MM.1S (cell line): ENCODE data around the gene EEPD1.
"Not testable (repeated sequence)": the region's sequence is repeated elsewhere in the genome, so short reads cannot be mapped to it uniquely, and the experiment has no call there.

ENCODE experiments used
- DNase-seq: peaks from one replicate; pipeline ENCODE4 v3.0.0-alpha.2; 2015
- H2AFZ ChIP-seq: fragments of 300-600 bp; sonication (generic); 2 replicates; pipeline ENCODE4 v1.6.0; 2016; ENCODE audit warnings: antibody characterized with exemption, low read length
- H3F3A ChIP-seq: fragments of 300-600 bp; sonication (generic); 2 replicates; pipeline ENCODE4 v1.6.1; 2016; ENCODE audit warnings: mild to moderate bottlenecking, antibody characterized with exemption, low read length, moderate library complexity, mixed read lengths; ENCODE audit not compliant: insufficient read depth
- H3K27ac ChIP-seq: fragments of 300-600 bp; sonication (generic); 2 replicates; pipeline ENCODE4 v1.5.1; 2016; ENCODE audit warnings: mild to moderate bottlenecking, low read length
- H3K27me3 ChIP-seq: fragments of 300-600 bp; sonication (generic); replicated peaks from 2 replicates; pipeline ENCODE4 v1.6.0; 2016; ENCODE audit warnings: low read length; ENCODE audit not compliant: insufficient read depth
- H3K36me3 ChIP-seq: fragments of 300-600 bp; sonication (generic); replicated peaks from 2 replicates; pipeline ENCODE4 v1.6.1; 2016; ENCODE audit warnings: mild to moderate bottlenecking, low read length, mixed read lengths; ENCODE audit not compliant: insufficient read depth
- H3K4me1 ChIP-seq: fragments of 300-600 bp; sonication (generic); 2 replicates; pipeline ENCODE4 v1.6.1; 2016; ENCODE audit warnings: low read length, mixed read lengths
- H3K4me2 ChIP-seq: fragments of 300-600 bp; sonication (generic); 2 replicates; pipeline ENCODE4 v1.6.0; 2016; ENCODE audit warnings: low read depth, low read length
- H3K4me3 ChIP-seq: fragments of 300-600 bp; sonication (generic); 2 replicates; pipeline ENCODE4 v1.5.1; 2016; ENCODE audit warnings: low read length, mixed read lengths
- H3K79me2 ChIP-seq: fragments of 300-600 bp; sonication (generic); 2 replicates; pipeline ENCODE4 v1.6.1; 2016; ENCODE audit warnings: mixed run types, low read length, mixed read lengths
- H3K9ac ChIP-seq: fragments of 300-600 bp; sonication (generic); 2 replicates; pipeline ENCODE4 v1.6.1; 2016; ENCODE audit warnings: low read length, mixed read lengths
- H3K9me2 ChIP-seq: fragments of 300-600 bp; sonication (generic); replicated peaks from 2 replicates; pipeline ENCODE4 v1.6.1; 2016; ENCODE audit warnings: mild to moderate bottlenecking, low read length, mixed read lengths; ENCODE audit not compliant: insufficient read depth
- H3K9me3 ChIP-seq: fragments of 300-600 bp; sonication (generic); replicated peaks from 2 replicates; pipeline ENCODE4 v1.6.1; 2016; ENCODE audit warnings: mild to moderate bottlenecking, low read length, mixed read lengths; ENCODE audit not compliant: insufficient read depth
- H4K20me1 ChIP-seq: fragments of 300-600 bp; sonication (generic); 2 replicates; pipeline ENCODE4 v1.6.1; 2016; ENCODE audit warnings: mild to moderate bottlenecking, low read length, moderate library complexity, mixed read lengths; ENCODE audit not compliant: insufficient read depth
- CTCF ChIP-seq: fragments of 300-600 bp; sonication (generic); IDR thresholded peaks from 2 replicates; pipeline ENCODE4 v1.5.1; 2016; ENCODE audit warnings: antibody characterized with exemption, low read length, mixed read lengths
- EZH2 ChIP-seq: fragments of 300-600 bp; sonication (generic); optimal IDR thresholded peaks from 2 replicates; pipeline ENCODE3; 2017; ENCODE audit warnings: low read depth, mild to moderate bottlenecking, antibody characterized with exemption, low read length, mixed read lengths
- EZH2phosphoT487 ChIP-seq: fragments of 300-600 bp; sonication (generic); IDR thresholded peaks from 2 replicates; pipeline ENCODE4 v1.6.1; 2018; ENCODE audit warnings: antibody characterized with exemption, low read length

EEPD1 gene

DNA sequence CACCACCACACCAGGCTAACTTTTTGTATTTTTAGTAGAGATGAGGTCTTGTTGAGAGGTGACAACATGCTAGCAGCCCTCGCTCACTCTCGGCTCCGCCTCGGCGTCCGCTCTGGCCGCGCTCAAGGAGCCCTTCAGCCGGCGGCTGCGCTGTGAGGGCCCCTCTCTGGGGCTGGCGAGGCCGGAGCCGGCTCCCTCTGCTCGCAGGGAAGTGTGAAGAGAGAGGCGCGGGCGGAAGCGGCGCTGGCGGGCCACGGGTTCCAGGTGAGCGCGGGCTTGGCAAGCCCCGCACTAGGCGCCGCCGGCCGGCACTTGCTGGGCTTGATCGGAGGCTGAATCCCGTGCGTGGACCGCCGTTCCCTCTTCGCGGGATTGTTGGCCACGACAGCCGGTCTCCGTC lies 83.0 kb downstream of the EEPD1 start:
- Histone ChIP-seq H3K4me3 (no peak overlapping the region), H3K4me2 (no peak overlapping the region), H3K36me3 (no peaks in the 10 kb centered on the region), H2AFZ (no peak overlapping the region), H4K20me1 (no peaks in the 10 kb centered on the region), H3K9me2 (no peaks in the 10 kb centered on the region), H3K27ac (no peak overlapping the region), H3K79me2 (no peaks in the 10 kb centered on the region), H3K9ac (no peak overlapping the region), H3K27me3 (no peaks in the 10 kb centered on the region), H3K4me1 (no peaks in the 10 kb centered on the region), H3K9me3 (no peaks in the 10 kb centered on the region), H3F3A (no peaks in the 10 kb centered on the region)
- no peak for DNase-seq
- TF ChIP-seq EZH2 (no peak), EZH2phosphoT487 (no peak), CTCF (no peak)

DNA sequence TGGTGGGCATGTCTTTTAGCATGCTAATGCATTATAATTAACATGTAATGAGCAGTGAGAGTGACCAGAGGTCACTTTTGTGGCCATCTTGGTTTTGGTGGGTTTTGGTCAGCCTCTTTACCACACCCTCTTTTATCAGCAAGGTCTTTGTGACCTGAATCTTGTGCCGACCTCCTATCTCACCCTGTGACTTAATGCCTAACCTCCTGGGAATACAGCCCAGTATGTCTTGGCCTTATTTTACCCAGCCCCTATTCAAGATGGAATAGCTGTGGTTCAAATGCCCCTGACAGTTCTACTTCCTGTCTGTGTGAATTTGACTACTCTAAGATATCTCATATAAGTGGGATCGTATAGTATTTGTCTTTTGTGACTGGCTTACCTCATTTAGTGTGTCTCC lies 85.1 kb downstream of the EEPD1 start:
- H3K9me2 ChIP-seq = no peaks in the 10 kb centered on the region
- no peak for DNase-seq
- no peak overlapping the region for H3K4me2 ChIP-seq
- TF ChIP-seq EZH2 (no peak), CTCF (no peak), EZH2phosphoT487 (no peak)
- no peak overlapping the region for H3K27ac ChIP-seq
- H3K9ac ChIP-seq = no peak overlapping the region
- no peaks in the 10 kb centered on the region for H3K9me3 ChIP-seq
- H2AFZ ChIP-seq = no peak overlapping the region
- no peaks in the 10 kb centered on the region for H3F3A ChIP-seq
- H4K20me1 ChIP-seq = no peaks in the 10 kb centered on the region
- H3K79me2 ChIP-seq = no peaks in the 10 kb centered on the region
- H3K4me3 ChIP-seq = no peak overlapping the region
- H3K4me1 ChIP-seq = no peaks in the 10 kb centered on the region
- H3K36me3 ChIP-seq = no peaks in the 10 kb centered on the region
- no peaks in the 10 kb centered on the region for H3K27me3 ChIP-seq

- not testable (repeated sequence) for H3K36me3 ChIP-seq, H3K4me3 ChIP-seq, H3K4me2 ChIP-seq, H4K20me1 ChIP-seq, H3K27me3 ChIP-seq, H3F3A ChIP-seq, H2AFZ ChIP-seq, H3K9me2 ChIP-seq, H3K9me3 ChIP-seq, H3K9ac ChIP-seq, H3K79me2 ChIP-seq, DNase-seq, H3K27ac ChIP-seq, H3K4me1 ChIP-seq
Measured at GRCh38 chr7:36243356-36243755, 90.3 kb downstream of the EEPD1 start.

DNA sequence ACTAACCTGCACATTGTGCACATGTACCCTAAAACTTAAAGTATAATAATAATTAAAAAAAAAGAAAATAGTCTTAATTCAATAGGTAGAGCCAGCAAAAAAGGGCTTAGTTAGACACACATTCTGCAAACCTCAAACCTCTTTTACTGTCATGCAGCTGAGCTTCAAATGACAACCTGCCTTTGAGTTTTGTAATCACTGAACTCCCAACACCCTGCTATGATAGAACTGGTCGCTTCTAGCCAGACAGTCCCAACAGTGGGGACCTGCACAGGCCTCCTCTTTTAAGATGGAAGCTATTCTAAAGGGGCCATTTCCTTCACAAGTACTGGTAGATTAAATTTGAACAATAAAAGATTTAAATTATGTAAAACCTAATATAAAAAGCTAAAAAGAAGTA lies 90.9 kb downstream of the EEPD1 start:
- not testable (repeated sequence) for H3K9me2 ChIP-seq, H3K36me3 ChIP-seq, H3F3A ChIP-seq, H4K20me1 ChIP-seq, H3K27me3 ChIP-seq, H2AFZ ChIP-seq, H3K4me3 ChIP-seq, H3K9ac ChIP-seq, H3K9me3 ChIP-seq, H3K79me2 ChIP-seq, DNase-seq, H3K4me1 ChIP-seq, H3K4me2 ChIP-seq, H3K27ac ChIP-seq
